Measurements from ENCODE around the gene BTF3. TPM values are rescaled to one million over a fixed set of nuclear protein-coding genes. Genes with fewer than 3 reads are reported as not detected.
A peak's percentile ranks its signal among the peaks of the same experiment; 100 is the strongest.

The BTF3 gene
- total and polyA plus RNA-seq, 2 of the 8 experiments (the other 6 are each of a cell fraction or from before 2014, with no cell fraction given): 396 to 754 TPM

DNA sequence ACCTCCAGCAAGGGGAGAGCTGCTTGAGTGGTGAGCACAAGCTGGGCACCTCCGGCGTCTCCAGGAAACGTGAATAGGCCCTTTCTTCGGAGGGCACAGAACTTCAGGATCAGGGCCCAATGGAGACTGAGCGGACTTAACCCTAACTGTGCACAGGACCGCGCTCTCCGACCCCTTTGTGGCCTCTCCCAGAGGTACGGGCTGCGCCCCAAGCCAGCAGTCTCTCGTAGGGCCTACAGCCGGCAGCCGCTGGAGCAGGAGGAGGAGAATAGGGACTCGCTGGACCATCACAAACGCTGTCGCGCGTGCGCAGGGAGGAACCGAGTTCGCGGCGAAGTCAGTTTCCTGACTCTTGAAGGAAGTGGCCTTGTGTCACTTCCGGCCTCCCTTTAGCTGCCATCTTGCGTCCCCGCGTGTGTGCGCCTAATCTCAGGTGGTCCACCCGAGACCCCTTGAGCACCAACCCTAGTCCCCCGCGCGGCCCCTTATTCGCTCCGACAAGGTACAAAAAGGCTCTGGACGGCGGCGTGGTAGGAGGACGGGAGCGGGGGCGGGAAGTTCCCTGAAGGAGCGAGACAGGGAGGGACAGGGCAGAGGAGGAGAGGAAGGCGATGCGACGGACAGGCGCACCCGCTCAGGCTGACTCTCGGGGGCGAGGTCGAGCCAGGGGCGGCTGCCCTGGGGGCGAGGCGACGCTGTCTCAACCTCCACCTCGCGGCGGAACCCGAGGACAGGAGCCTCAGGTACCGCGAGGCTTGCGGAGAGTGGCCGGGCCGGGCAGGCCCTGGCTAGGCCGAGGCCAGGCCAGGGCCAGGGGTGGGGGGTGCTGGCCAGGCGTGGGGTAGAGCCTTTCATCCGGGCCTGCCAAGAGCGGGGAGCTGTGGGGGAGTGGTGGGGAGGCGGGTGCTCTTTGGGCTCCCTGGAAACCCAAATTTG is at the start of gene BTF3 (continued):
- TF ChIP-seq, protein P1, sequence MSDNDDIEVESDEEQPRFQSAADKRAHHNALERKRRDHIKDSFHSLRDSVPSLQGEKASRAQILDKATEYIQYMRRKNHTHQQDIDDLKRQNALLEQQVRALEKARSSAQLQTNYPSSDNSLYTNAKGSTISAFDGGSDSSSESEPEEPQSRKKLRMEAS (IDR thresholded peaks at IDR 0.05): peak; percentile 62
- TF ChIP-seq POU5F1 (IDR thresholded peaks at IDR 0.05; ENCODE audit: low read depth, low read length): no peak
- TF ChIP-seq RAD21 (IDR thresholded peaks at IDR 0.05 in 1 of 2, conservative IDR thresholded peaks at IDR 0.05 in 1 of 2; ENCODE audit: low read depth in 2 of 2, low read length in 2 of 2): peak in 1 of 2 experiments; percentile 13; a peak in 2 of 4 replicates
- TF ChIP-seq YY1 (IDR thresholded peaks at IDR 0.05; ENCODE audit: low read depth, low read length): peak; percentile 91
- peak; percentile 87 for TF ChIP-seq GABPA (IDR thresholded peaks at IDR 0.05; ENCODE audit: borderline replicate concordance, insufficient read depth, low read length)
- no peak; the same call in 1 of the 2 replicates for TF ChIP-seq CREB1 (IDR thresholded peaks at IDR 0.05)
- no peak for TF ChIP-seq MAFK (IDR thresholded peaks at IDR 0.05; ENCODE audit: low read depth, low read length)
- 0 out of 4 replicates have a peak, but pooled peaks of 1 of the 2 experiments have one; percentile 27 for TF ChIP-seq HDAC2 (IDR thresholded peaks at IDR 0.05; ENCODE audit: borderline replicate concordance in 1 of 2, low read depth in 2 of 2, low read length in 2 of 2)
- TF ChIP-seq NRF1 (IDR thresholded peaks at IDR 0.05; ENCODE audit: low read depth, low read length): peak; percentile 79
- no peak for TF ChIP-seq HDAC6 (IDR thresholded peaks at IDR 0.05; ENCODE audit: low read depth, low read length)
- no peak for TF ChIP-seq SP4 (IDR thresholded peaks at IDR 0.05; ENCODE audit: low read length)
- no peak for TF ChIP-seq BRCA1 (IDR thresholded peaks at IDR 0.05; ENCODE audit: low read depth, low read length)
- TF ChIP-seq TAF1 (IDR thresholded peaks at IDR 0.05; ENCODE audit: low read depth, low read length): peak; percentile 87
- TF ChIP-seq RFX5 (IDR thresholded peaks at IDR 0.05; ENCODE audit: borderline replicate concordance, low read depth, low read length): no peak
- peak; percentile 87 for TF ChIP-seq PHF8 (conservative IDR thresholded peaks at IDR 0.05; ENCODE audit: low read depth, low read length)
- no peak for TF ChIP-seq SIRT6 (IDR thresholded peaks at IDR 0.05; ENCODE audit: low read length)
- no peak for TF ChIP-seq NANOG (IDR thresholded peaks at IDR 0.05; ENCODE audit: insufficient read depth, low read depth, low read length, poor library complexity, severe bottlenecking)
- no peak for TF ChIP-seq ZNF274 (IDR thresholded peaks at IDR 0.05; ENCODE audit: borderline replicate concordance, extremely low read depth, low read length)
- TF ChIP-seq CHD1 (IDR thresholded peaks at IDR 0.05; ENCODE audit: low read depth, low read length): no peak
- TF ChIP-seq EZH2 (IDR thresholded peaks at IDR 0.05; ENCODE audit: low read depth, low read length, severe bottlenecking): no peak
- TF ChIP-seq USF2 (IDR thresholded peaks at IDR 0.05; ENCODE audit: low read length): no peak
- peak; percentile 86 for TF ChIP-seq BACH1 (IDR thresholded peaks at IDR 0.05; ENCODE audit: low read length)
- TF ChIP-seq TEAD4 (IDR thresholded peaks at IDR 0.05; ENCODE audit: low read depth, low read length): no peak
